ENCODE data around the gene NEDD4L.

The NEDD4L gene

GRCh38 chr18:58060254-58060653 lies 16.2 kb downstream of the NEDD4L start:
- Histone ChIP-seq H3K27ac (no peak overlapping the region), H3K4me3 (no peak overlapping the region), H3K4me1 (peaks cover 11% of the 10 kb centered on the region), H3K36me3 (no peaks in the 10 kb centered on the region), H3K9me3 (no peaks in the 10 kb centered on the region), H3K4me2 (no peak overlapping the region), H3K9ac (no peak overlapping the region), H3K27me3 (no peaks in the 10 kb centered on the region), H4K20me1 (no peaks in the 10 kb centered on the region)
- TF ChIP-seq Cebpa-rat (IDR thresholded peaks at IDR 0.05), result no peak

- H3K4me3 ChIP-seq, result no peak overlapping the region
- no peaks in the 10 kb centered on the region for H3K27me3 ChIP-seq
- no peaks in the 10 kb centered on the region for H3K9me3 ChIP-seq
- H3K36me3 ChIP-seq, result no peaks in the 10 kb centered on the region
- peak overlapping the region; percentile 22; the same call in 1 of the 2 replicates for H3K4me2 ChIP-seq
- no peaks in the 10 kb centered on the region for H4K20me1 ChIP-seq
- no peak for TF ChIP-seq Cebpa-rat (IDR thresholded peaks at IDR 0.05)
- peaks cover 11% of the 10 kb centered on the region for H3K4me1 ChIP-seq
- H3K27ac ChIP-seq, result no peak overlapping the region
- H3K9ac ChIP-seq, result no peak overlapping the region
Observed at GRCh38 chr18:58061349-58061748, 17.3 kb downstream of the NEDD4L start.

GRCh38 chr18:58064406-58064998 lies 20.5 kb downstream of the NEDD4L start:
- Histone ChIP-seq H3K4me2 (no peak overlapping the region), H4K20me1 (no peaks in the 10 kb centered on the region), H3K4me3 (no peak overlapping the region), H3K4me1 (peaks cover 11% of the 10 kb centered on the region), H3K9ac (no peak overlapping the region), H3K27ac (no peak overlapping the region), H3K9me3 (no peaks in the 10 kb centered on the region), H3K36me3 (no peaks in the 10 kb centered on the region), H3K27me3 (no peaks in the 10 kb centered on the region)
- no peak for TF ChIP-seq Cebpa-rat (IDR thresholded peaks at IDR 0.05)

- H3K4me3 ChIP-seq, result no peak overlapping the region
- H3K4me1 ChIP-seq, result peaks cover 6% of the 10 kb centered on the region
- H3K27ac ChIP-seq, result no peak overlapping the region
- H3K36me3 ChIP-seq, result no peaks in the 10 kb centered on the region
- no peak for TF ChIP-seq Cebpa-rat (IDR thresholded peaks at IDR 0.05)
- H3K4me2 ChIP-seq, result no peak overlapping the region
- H4K20me1 ChIP-seq, result no peaks in the 10 kb centered on the region
- no peaks in the 10 kb centered on the region for H3K27me3 ChIP-seq
- no peak overlapping the region for H3K9ac ChIP-seq
- H3K9me3 ChIP-seq, result no peaks in the 10 kb centered on the region
Observed at GRCh38 chr18:58065956-58066355, 21.9 kb downstream of the NEDD4L start.

- no peaks in the 10 kb centered on the region for H3K27me3 ChIP-seq
- H3K4me2 ChIP-seq, result no peak overlapping the region
- H4K20me1 ChIP-seq, result no peaks in the 10 kb centered on the region
- H3K36me3 ChIP-seq, result no peaks in the 10 kb centered on the region
- no peak for TF ChIP-seq Cebpa-rat (IDR thresholded peaks at IDR 0.05)
- H3K4me3 ChIP-seq, result no peak overlapping the region
- no peaks in the 10 kb centered on the region; the same call in 1 of the 2 replicates for H3K9me3 ChIP-seq
- no peaks in the 10 kb centered on the region for H3K4me1 ChIP-seq
- no peak overlapping the region for H3K27ac ChIP-seq
- H3K9ac ChIP-seq, result no peak overlapping the region
Observed at GRCh38 chr18:58067601-58068000, 23.6 kb downstream of the NEDD4L start.

- Histone ChIP-seq H3K27ac (no peak overlapping the region), H3K9me3 (peaks cover 7% of the 10 kb centered on the region; the same call in 1 of the 2 replicates), H3K9ac (no peak overlapping the region), H3K36me3 (no peaks in the 10 kb centered on the region), H4K20me1 (no peaks in the 10 kb centered on the region), H3K4me3 (no peak overlapping the region), H3K27me3 (no peaks in the 10 kb centered on the region), H3K4me1 (no peaks in the 10 kb centered on the region), H3K4me2 (no peak overlapping the region)
- TF ChIP-seq Cebpa-rat (IDR thresholded peaks at IDR 0.05), result no peak
Observed at GRCh38 chr18:58069099-58069498, 25.1 kb downstream of the NEDD4L start.

- Histone ChIP-seq H3K27ac (no peak overlapping the region), H3K27me3 (no peaks in the 10 kb centered on the region), H4K20me1 (no peaks in the 10 kb centered on the region), H3K4me1 (no peaks in the 10 kb centered on the region), H3K4me3 (no peak overlapping the region), H3K9me3 (peaks cover 7% of the 10 kb centered on the region; the same call in 1 of the 2 replicates), H3K4me2 (no peak overlapping the region), H3K36me3 (no peaks in the 10 kb centered on the region), H3K9ac (no peak overlapping the region)
- no peak for TF ChIP-seq Cebpa-rat (IDR thresholded peaks at IDR 0.05)
Observed at GRCh38 chr18:58069721-58070292, 25.8 kb downstream of the NEDD4L start.

- H3K4me1 ChIP-seq, result no peaks in the 10 kb centered on the region
- no peaks in the 10 kb centered on the region for H3K27me3 ChIP-seq
- no peaks in the 10 kb centered on the region for H4K20me1 ChIP-seq
- H3K9me3 ChIP-seq, result peaks cover 22% of the 10 kb centered on the region
- H3K4me2 ChIP-seq, result no peak overlapping the region
- no peak overlapping the region for H3K4me3 ChIP-seq
- H3K9ac ChIP-seq, result no peak overlapping the region
- TF ChIP-seq Cebpa-rat (IDR thresholded peaks at IDR 0.05), result no peak
- no peak overlapping the region for H3K27ac ChIP-seq
- H3K36me3 ChIP-seq, result 0 out of 2 replicates have a peak, but pooled peaks cover 4% of the 10 kb centered on the region
Observed at GRCh38 chr18:58076052-58076451, 32.0 kb downstream of the NEDD4L start.

- Histone ChIP-seq H3K4me2 (no peak overlapping the region), H3K9me3 (peaks cover 22% of the 10 kb centered on the region), H3K27me3 (no peaks in the 10 kb centered on the region)
Observed at GRCh38 chr18:58077329-58077728, 33.3 kb downstream of the NEDD4L start.

GRCh38 chr18:58078889-58079573 lies 35.0 kb downstream of the NEDD4L start:
- no peak overlapping the region for H3K27ac ChIP-seq
- H3K9me3 ChIP-seq, result peaks cover 16% of the 10 kb centered on the region
- no peak overlapping the region for H3K9ac ChIP-seq
- H3K4me1 ChIP-seq, result no peaks in the 10 kb centered on the region
- H3K36me3 ChIP-seq, result 0 out of 2 replicates have a peak, but pooled peaks cover 4% of the 10 kb centered on the region
- H3K4me3 ChIP-seq, result no peak overlapping the region
- H4K20me1 ChIP-seq, result no peaks in the 10 kb centered on the region
- no peaks in the 10 kb centered on the region for H3K27me3 ChIP-seq
- no peak overlapping the region for H3K4me2 ChIP-seq
- TF ChIP-seq Cebpa-rat (IDR thresholded peaks at IDR 0.05), result no peak

More at GRCh38 chr18:58077329-58077728, 33.3 kb downstream of the NEDD4L start:
- Histone ChIP-seq H3K4me3 (no peak overlapping the region), H3K4me1 (no peaks in the 10 kb centered on the region), H3K9ac (no peak overlapping the region), H4K20me1 (no peaks in the 10 kb centered on the region), H3K27ac (no peak overlapping the region), H3K36me3 (0 out of 2 replicates have a peak, but pooled peaks cover 4% of the 10 kb centered on the region)
- TF ChIP-seq Cebpa-rat (IDR thresholded peaks at IDR 0.05), result no peak

All from BLaER1 (cell line).